Neural cell (in vitro differentiated cells): ENCODE results near the gene TMC1.

Experiments used
- CTCF ChIP-seq: fragments of 450-650 bp; IDR thresholded peaks from 2 replicates; pipeline ENCODE4 v1.5.1; 2014; ENCODE audit warnings: antibody characterized with exemption, mild to moderate bottlenecking, moderate library complexity; ENCODE audit not compliant: poor library complexity, severe bottlenecking
- POLR2AphosphoS5 ChIP-seq: IDR thresholded peaks from 2 replicates; pipeline ENCODE4 v1.6.1; 2012

- TF ChIP-seq POLR2AphosphoS5: no peak
- TF ChIP-seq CTCF: no peak
Observed at GRCh38 chr9:72667181-72667580, 145.8 kb downstream of the TMC1 start.
